ENCODE measurements around the gene DGKB.
"Not testable (repeated sequence)": the region's sequence is repeated elsewhere in the genome, so short reads cannot be mapped to it uniquely, and the experiment has no call there.

DGKB gene

DNA sequence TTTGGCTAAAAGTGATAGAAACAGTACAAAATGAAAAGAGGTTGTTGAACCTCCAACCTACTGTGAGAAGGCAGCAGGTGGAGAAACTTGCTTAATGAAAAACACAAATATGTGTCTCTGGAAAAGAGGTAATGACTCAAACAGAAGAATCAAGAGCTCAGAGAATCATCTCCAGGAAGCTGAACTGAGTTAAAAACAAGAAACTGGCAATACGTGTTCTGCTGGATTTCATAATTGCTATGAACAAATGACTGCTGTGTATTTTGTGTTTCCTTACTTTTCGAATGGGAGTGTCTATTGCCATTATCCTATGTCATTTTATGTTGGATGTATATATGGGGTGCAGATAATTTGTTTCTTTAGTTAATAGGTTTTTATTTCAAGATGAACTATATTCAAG is 401.1 kb downstream of the DGKB start:
- Histone ChIP-seq H3K4me1 (ENCODE audit: control insufficient read depth, insufficient read depth, low read length) (no peaks in the 10 kb centered on the region), H3K27ac (ENCODE audit: low read depth, low read length) (no peak overlapping the region), H3K4me3 (ENCODE audit: low read length) (no peak overlapping the region), H3K36me3 (ENCODE audit: control insufficient read depth, insufficient read depth, low read length) (no peaks in the 10 kb centered on the region), H3K9ac (ENCODE audit: low read length) (no peak overlapping the region), H3K27me3 (ENCODE audit: control insufficient read depth, insufficient read depth, low read length) (no peaks in the 10 kb centered on the region)

DNA sequence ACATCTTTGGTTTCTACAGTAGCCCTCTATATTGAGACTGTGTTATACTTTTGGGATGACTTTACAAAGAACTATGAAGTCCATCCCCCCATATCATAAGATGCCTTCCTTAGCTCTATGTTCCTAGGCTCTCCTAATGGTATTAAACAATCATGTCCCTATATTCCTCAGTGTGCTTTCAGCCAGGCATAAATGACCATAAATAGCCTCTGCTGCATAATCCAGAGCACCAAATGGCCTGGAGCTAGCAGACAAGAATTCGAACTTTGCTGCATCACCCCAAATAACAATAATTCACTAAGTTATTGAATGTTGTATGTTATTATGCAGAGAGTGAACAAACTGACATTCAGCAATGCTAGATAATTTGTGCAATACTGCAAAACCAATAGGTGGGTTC is 405.2 kb downstream of the DGKB start:
- Histone ChIP-seq H3K4me3 (ENCODE audit: low read length) (no peak overlapping the region), H3K4me1 (ENCODE audit: control insufficient read depth, insufficient read depth, low read length) (no peaks in the 10 kb centered on the region), H3K27me3 (ENCODE audit: control insufficient read depth, insufficient read depth, low read length) (no peaks in the 10 kb centered on the region), H3K36me3 (ENCODE audit: control insufficient read depth, insufficient read depth, low read length) (no peaks in the 10 kb centered on the region), H3K27ac (ENCODE audit: low read depth, low read length) (no peak overlapping the region), H3K9ac (ENCODE audit: low read length) (no peak overlapping the region)

DNA sequence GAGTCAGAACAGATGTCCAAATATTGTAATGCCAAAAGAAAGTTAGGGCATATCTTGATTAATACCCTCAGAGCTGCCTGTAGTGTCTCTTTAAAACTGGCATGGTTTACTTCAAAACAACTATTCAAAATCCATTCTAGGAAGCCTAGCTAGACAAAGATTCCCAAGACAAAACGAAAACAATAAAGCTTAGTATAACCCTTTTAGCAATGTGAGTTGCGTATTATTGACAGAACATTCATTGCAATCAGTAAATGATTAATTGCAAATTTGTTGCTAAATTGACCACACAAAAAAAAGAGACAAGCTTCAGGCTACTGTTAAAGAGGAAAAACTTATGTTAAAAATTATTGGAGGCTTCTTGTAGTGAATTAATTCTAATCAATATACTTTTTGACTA is 406.9 kb downstream of the DGKB start:
- Histone ChIP-seq H3K4me1 (ENCODE audit: control insufficient read depth, insufficient read depth, low read length) (no peaks in the 10 kb centered on the region), H3K4me3 (ENCODE audit: low read length) (no peak overlapping the region), H3K27me3 (ENCODE audit: control insufficient read depth, insufficient read depth, low read length) (no peaks in the 10 kb centered on the region), H3K9ac (ENCODE audit: low read length) (no peak overlapping the region), H3K27ac (ENCODE audit: low read depth, low read length) (no peak overlapping the region), H3K36me3 (ENCODE audit: control insufficient read depth, insufficient read depth, low read length) (no peaks in the 10 kb centered on the region)

DNA sequence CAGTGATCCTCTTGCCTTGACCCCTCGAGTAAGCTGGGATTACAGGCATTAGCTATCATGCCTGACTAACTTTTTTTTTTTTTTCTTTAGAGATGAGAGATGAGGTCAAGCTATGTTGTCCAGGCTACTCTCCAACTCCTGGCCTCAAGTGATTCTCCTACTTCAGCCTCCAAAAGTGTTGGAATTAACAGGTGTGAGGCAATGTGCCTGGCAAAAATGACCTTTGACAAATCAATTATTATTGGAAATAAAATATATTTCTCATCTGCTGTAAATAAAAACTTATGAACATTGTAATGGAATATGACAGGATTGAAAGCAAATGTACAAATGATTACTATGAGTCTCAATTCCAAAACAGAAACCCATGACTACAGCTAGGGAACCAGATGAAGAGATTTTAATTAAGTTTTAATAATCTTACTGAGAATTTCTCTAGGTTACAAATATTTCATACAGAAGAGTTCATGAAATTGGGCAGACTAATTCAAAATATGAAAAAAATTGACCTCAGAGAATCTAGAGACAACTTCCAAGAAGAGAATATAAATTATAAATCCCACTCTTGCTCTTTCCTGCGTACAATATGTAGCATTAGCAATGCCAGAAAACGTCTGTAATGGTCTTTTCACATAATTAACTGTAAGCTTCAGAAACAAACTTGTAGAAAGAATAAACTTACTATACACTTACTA is 414.7 kb downstream of the DGKB start:
- H3K36me3 ChIP-seq (ENCODE audit: control insufficient read depth, insufficient read depth, low read length) = no peaks in the 10 kb centered on the region
- no peaks in the 10 kb centered on the region for H3K4me1 ChIP-seq (ENCODE audit: control insufficient read depth, insufficient read depth, low read length)
- H3K27me3 ChIP-seq (ENCODE audit: control insufficient read depth, insufficient read depth, low read length) = no peaks in the 10 kb centered on the region
- no peak overlapping the region for H3K27ac ChIP-seq (ENCODE audit: low read depth, low read length)
- H3K4me3 ChIP-seq (ENCODE audit: low read length) = no peak overlapping the region
- H3K9ac ChIP-seq (ENCODE audit: low read length) = no peak overlapping the region

DNA sequence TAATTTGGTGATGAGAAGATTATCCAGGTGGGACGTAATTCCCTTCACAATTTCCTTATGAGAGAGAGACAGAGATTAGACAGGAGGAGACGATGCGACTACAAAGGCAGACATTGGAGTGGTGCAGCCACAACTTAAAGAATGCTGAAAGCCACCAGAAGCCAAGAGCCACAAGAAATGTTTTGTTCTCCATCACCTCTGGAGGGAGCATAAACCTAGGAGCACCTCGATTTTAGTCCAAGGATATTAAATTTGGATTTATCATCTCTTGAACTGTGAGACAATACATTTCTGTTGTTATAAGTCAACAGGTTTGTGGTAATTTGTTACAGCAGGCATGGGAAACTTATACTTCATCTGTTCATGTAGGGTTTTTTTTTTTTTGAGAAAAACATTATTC is 418.9 kb downstream of the DGKB start:
- no peaks in the 10 kb centered on the region for H3K36me3 ChIP-seq (ENCODE audit: control insufficient read depth, insufficient read depth, low read length)
- no peak overlapping the region for H3K27ac ChIP-seq (ENCODE audit: low read depth, low read length)
- H3K4me3 ChIP-seq (ENCODE audit: low read length) = no peak overlapping the region

DNA sequence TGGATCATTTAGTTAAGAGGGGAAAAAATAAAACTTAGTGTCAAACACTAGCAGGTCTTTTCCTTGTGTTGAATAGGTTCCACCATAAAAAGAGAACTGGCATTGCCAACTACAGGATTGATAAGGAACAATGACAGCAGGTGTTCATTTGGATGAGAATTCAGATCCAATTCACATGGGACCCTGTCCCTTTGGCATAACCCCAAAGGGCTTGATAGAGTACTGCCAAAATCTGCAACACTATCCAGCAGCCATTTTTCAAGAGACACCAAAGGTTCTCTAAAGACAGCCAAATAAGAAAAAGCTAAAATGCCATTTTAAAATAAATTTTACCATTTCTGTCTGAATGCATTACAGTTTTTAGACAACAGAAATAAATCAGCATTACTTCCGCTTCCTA is 422.3 kb downstream of the DGKB start:
- H3K4me1 ChIP-seq (ENCODE audit: control insufficient read depth, insufficient read depth, low read length) = no peaks in the 10 kb centered on the region
- no peaks in the 10 kb centered on the region for H3K36me3 ChIP-seq (ENCODE audit: control insufficient read depth, insufficient read depth, low read length)
- no peaks in the 10 kb centered on the region for H3K27me3 ChIP-seq (ENCODE audit: control insufficient read depth, insufficient read depth, low read length)
- no peak overlapping the region for H3K27ac ChIP-seq (ENCODE audit: low read depth, low read length)
- H3K9ac ChIP-seq (ENCODE audit: low read length) = no peak overlapping the region
- no peak overlapping the region for H3K4me3 ChIP-seq (ENCODE audit: low read length)

More for the DNA sequence above, 418.9 kb downstream of the DGKB start:
- no peaks in the 10 kb centered on the region for H3K4me1 ChIP-seq (ENCODE audit: control insufficient read depth, insufficient read depth, low read length)
- no peaks in the 10 kb centered on the region for H3K27me3 ChIP-seq (ENCODE audit: control insufficient read depth, insufficient read depth, low read length)
- H3K9ac ChIP-seq (ENCODE audit: low read length) = no peak overlapping the region

DNA sequence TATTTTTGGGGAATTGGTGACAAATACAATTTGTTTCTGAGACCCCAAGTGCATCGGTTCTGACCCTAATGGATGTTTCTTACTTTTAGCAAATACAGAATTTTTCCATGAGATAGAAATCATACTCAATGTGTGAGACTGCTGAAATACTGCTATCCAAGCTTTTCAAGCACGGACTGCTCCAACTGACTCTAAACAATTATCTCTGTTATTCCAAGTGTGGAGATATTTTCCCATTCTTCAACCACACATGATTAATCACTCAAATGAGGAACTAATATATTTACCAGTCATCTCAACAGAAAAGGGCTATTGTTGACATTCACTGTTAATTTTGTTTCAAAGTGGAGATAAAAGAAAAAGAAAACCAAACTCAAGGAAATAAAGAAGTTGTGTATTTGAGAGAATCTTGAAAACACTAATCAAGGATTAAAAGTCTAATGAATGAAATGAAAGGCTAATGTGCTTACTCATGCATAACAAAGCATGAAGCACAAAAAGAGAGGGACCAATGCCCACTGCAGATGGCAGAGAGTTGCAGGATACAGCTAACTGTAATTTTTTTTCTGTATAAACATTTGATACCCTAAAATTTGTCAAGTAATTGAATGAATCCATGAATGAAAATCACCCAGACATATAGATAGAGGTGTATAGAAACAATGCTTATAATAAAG is 423.6 kb downstream of the DGKB start:
- Histone ChIP-seq H3K9ac (ENCODE audit: low read length) (no peak overlapping the region), H3K4me3 (ENCODE audit: low read length) (no peak overlapping the region), H3K27ac (ENCODE audit: low read depth, low read length) (no peak overlapping the region), H3K27me3 (ENCODE audit: control insufficient read depth, insufficient read depth, low read length) (no peaks in the 10 kb centered on the region), H3K36me3 (ENCODE audit: control insufficient read depth, insufficient read depth, low read length) (no peaks in the 10 kb centered on the region), H3K4me1 (ENCODE audit: control insufficient read depth, insufficient read depth, low read length) (no peaks in the 10 kb centered on the region)

DNA sequence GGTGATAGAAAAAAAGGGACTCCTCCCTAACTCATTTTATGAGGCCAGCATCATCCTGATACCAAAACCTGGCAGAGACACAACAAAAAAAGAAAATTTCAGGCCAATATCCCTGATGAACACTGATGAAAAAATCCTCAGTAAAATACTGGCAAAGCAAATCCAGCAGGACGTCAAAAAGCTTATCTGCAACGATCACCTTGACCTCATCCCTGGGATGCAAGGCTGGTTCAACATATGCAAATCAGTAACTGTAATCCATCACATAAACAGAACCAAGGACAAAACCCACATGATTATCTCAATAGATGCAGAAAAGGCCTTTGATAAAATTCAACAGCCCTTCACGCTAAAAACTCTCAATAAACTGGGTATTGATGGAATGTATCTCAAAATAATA is 440.8 kb downstream of the DGKB start:
- not testable (repeated sequence) for H3K9ac ChIP-seq (ENCODE audit: low read length); H3K27me3 ChIP-seq (ENCODE audit: control insufficient read depth, insufficient read depth, low read length); H3K36me3 ChIP-seq (ENCODE audit: control insufficient read depth, insufficient read depth, low read length); H3K27ac ChIP-seq (ENCODE audit: low read depth, low read length); H3K4me3 ChIP-seq (ENCODE audit: low read length); H3K4me1 ChIP-seq (ENCODE audit: control insufficient read depth, insufficient read depth, low read length)

DNA sequence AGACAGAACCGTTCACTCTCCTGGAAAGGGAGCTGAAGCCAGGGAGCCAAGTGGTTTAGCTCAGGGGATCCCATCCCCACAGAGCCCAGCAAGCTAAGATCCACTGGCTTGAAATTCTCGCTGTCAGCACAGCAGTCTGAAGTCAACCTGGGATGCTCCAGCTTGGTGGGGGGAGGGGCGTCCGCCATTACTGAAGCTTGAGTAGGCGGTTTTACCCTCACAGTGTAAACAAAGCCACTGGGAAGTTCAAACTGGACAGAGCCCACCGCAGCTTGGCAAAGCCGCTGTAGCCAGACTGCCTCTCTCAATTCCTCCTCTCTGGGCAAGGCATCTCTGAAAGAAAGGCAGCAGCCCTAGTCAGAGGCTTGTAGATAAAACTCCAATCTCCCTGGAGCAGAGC is 443.7 kb downstream of the DGKB start:
- H3K4me3 ChIP-seq (ENCODE audit: low read length); H3K27ac ChIP-seq (ENCODE audit: low read depth, low read length); H3K4me1 ChIP-seq (ENCODE audit: control insufficient read depth, insufficient read depth, low read length); H3K36me3 ChIP-seq (ENCODE audit: control insufficient read depth, insufficient read depth, low read length); H3K27me3 ChIP-seq (ENCODE audit: control insufficient read depth, insufficient read depth, low read length); H3K9ac ChIP-seq (ENCODE audit: low read length): not testable (repeated sequence)

DNA sequence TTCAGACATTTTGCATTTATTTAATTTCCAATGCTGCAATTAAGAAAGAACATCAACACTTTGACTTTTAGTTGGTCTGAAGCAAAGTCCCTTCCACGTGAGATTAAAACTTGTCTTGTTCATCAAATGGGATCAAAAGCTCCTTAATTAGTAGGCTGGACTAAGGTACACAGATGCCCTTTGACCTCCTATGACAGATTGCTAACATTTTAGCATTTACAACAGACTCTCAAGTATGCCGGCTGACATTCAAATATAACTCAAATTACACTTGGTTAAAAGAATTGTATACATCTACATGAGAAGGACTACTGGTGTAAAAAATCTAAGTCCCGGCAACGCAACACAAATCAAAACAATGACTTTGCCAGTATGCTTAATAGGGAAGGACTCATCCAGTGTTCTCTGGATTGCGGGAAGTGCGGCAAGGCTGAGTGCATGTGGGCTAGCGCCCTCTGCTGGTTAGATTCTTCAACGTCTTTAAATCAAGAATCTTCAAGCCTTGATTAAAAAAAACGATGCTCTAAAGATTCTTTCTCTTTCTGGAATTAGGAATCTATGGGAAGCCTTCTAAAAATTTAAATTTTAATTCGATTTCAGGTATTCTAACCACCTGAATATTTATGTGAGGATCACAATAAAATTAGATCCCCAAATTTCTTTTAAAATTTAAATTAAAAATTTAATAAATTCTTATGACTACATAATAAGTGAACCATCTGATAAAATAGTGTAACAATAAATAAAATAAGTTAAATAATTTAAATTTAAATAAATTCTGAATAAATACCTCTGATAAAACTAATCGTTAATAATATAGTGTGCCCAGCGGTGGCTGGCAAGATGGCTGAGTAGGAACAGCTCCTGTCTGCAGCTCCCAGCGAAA is 444.7 kb downstream of the DGKB start:
- H3K4me1 ChIP-seq (ENCODE audit: control insufficient read depth, insufficient read depth, low read length) = no peaks in the 10 kb centered on the region
- H3K9ac ChIP-seq (ENCODE audit: low read length) = no peak overlapping the region
- H3K27ac ChIP-seq (ENCODE audit: low read depth, low read length) = no peak overlapping the region
- no peak overlapping the region for H3K4me3 ChIP-seq (ENCODE audit: low read length)
- no peaks in the 10 kb centered on the region for H3K27me3 ChIP-seq (ENCODE audit: control insufficient read depth, insufficient read depth, low read length)
- H3K36me3 ChIP-seq (ENCODE audit: control insufficient read depth, insufficient read depth, low read length) = no peaks in the 10 kb centered on the region

DNA sequence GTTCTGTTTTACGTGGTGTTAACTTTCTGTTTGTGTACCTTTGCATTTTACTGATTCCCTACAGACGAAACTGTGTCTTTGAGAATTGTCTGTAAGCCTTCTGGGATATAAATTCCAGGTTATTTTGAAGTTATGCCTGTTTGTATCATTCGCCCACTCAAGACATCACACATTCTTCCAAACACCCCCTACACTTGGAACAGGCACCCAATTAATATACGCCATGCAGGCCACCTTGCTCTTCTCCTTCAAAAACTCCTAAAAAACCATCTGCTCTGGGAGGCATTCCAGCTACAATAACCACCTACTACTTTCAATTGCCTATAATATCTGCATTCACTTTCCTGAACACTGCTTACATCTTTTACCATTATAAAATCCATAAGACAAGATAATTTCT is 453.3 kb downstream of the DGKB start:
- Histone ChIP-seq H3K27me3 (ENCODE audit: control insufficient read depth, insufficient read depth, low read length) (no peaks in the 10 kb centered on the region), H3K4me3 (ENCODE audit: low read length) (no peak overlapping the region), H3K27ac (ENCODE audit: low read depth, low read length) (no peak overlapping the region), H3K4me1 (ENCODE audit: control insufficient read depth, insufficient read depth, low read length) (no peaks in the 10 kb centered on the region), H3K36me3 (ENCODE audit: control insufficient read depth, insufficient read depth, low read length) (no peaks in the 10 kb centered on the region), H3K9ac (ENCODE audit: low read length) (no peak overlapping the region)

DNA sequence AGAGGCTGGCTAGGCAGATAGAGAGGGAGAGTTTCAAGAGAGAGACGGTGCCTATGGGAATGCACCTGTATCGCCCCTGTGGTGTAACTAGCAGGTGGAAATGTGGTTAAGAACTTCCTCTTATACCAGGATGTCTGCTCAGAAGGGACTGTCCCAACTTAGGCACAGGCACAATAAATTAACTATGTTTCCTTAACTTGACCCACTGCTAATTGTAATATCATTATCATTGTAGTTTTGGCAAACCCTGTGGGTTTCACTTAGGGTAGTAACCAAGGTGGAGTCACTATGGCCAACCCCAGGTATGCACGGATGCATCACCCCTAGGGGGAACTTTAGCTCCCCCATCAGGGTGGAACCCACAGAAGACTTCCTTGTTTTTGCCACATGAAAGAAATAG is 455.7 kb downstream of the DGKB start:
- Histone ChIP-seq H3K27me3 (ENCODE audit: control insufficient read depth, insufficient read depth, low read length) (no peaks in the 10 kb centered on the region), H3K4me3 (ENCODE audit: low read length) (no peak overlapping the region), H3K4me1 (ENCODE audit: control insufficient read depth, insufficient read depth, low read length) (no peaks in the 10 kb centered on the region), H3K9ac (ENCODE audit: low read length) (no peak overlapping the region), H3K36me3 (ENCODE audit: control insufficient read depth, insufficient read depth, low read length) (no peaks in the 10 kb centered on the region), H3K27ac (ENCODE audit: low read depth, low read length) (no peak overlapping the region)

All from rectal smooth muscle tissue (tissue), 1 donor.